ENCODE results near the gene RGPD5. TPM values are rescaled to one million over a fixed set of nuclear protein-coding genes. Genes with fewer than 3 reads are reported as not detected.
"Not testable (repeated sequence)": the region's sequence is repeated elsewhere in the genome, so short reads cannot be mapped to it uniquely, and the experiment has no call there.

The RGPD5 gene
- total RNA-seq: 10 to 100 TPM; 23.1 to 50.1 (median 32.7) TPM

DNA sequence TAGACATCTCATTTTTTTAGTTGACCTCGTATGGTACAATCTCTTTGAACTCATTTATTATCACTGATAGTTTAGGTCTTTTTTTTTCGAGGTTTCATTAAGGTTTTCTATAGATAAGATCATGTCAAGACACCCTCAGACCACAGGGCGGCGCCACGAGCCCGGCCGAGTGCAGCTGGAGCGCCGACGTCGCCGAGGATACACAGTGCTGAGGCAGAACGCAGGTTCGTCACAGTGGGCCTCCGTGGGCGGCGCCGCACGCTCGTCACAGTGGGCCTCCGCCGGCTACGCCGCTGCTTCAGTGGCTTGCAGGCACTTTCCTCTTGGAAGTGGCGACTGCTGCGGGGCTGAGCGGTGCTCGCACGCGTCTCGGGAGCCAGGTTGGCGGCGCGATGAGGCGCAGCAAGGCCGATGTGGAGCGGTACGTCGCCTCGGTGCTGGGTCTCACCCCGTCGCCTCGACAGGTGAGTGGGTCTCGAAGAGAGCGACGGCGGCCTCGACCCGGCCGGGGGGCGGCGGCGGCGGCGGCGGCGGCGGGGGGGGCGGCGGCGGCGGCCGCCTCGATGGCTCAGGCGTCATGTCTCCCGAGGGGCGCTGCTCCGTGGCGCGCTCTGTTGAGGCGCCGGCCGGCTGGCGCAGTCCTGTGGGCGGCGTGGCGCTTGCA lies at the start of gene RGPD5:
Gene RGPD5, plus strand, starts transcription at position 232 of the 664 bp plus-strand sequence. Its CDS starts 161 bp downstream, at position 393.
- not testable (repeated sequence) for DNase-seq, H3K36me3 ChIP-seq, H3K27me3 ChIP-seq, H3K4me1 ChIP-seq, H3K27ac ChIP-seq, H3K9me3 ChIP-seq, H3K4me3 ChIP-seq

DNA sequence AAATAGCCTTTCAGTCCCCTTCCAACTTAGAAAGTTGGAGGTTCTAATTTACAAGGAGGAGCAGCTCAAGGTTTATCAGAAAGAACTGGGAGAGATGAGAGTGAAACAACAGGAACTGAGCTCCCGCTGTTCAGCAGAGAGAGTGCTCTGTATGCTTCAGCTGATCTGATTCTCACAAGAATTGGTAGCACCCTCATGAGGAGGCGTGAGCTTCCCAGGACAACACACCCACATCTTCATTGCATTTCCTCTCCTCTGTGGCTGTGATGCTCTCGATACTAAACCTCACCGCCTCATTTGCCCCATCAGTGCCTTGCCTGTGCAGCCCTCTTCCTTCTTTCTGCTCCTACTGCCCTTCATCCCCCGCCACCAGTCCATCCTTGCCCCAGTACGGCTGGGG lies 42.5 kb upstream of the RGPD5 start:
- H3K36me3 ChIP-seq, H3K27me3 ChIP-seq, H3K4me3 ChIP-seq, DNase-seq, H3K4me1 ChIP-seq, H3K27ac ChIP-seq, H3K9me3 ChIP-seq: not testable (repeated sequence)

DNA sequence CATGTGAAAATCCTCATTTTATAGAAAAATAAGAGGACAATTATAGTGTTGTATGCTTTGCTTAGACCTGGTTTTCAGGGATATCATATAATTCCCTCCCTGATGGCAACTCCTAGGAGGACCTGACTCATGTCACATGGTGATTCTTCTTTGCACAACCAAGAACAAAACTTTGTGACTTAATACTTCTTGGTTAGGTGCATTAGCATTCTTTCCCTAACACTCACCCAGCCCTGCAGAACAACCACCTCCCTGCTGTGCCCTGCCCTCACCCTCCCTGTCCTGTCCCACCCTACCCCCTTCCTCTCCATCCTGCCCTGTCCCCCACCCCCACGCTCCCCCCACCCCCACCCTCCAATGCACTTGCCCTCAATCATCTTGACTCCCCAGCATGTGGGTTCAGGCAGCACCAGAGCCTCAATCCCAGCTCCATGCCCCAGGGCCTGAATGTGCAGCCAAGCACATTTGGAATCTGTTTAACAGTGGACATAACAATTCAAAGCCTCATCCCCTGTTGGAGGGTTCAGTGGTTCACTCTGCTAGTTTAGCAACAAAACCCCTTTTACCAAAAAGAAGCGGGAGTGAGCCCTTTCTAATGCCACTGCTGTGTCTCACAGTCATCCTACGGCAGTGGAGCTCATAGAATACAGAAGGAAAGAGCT lies 36.8 kb upstream of the RGPD5 start:
- not testable (repeated sequence) for H3K4me3 ChIP-seq, DNase-seq, H3K4me1 ChIP-seq, H3K9me3 ChIP-seq, H3K27me3 ChIP-seq, H3K36me3 ChIP-seq, H3K27ac ChIP-seq

DNA sequence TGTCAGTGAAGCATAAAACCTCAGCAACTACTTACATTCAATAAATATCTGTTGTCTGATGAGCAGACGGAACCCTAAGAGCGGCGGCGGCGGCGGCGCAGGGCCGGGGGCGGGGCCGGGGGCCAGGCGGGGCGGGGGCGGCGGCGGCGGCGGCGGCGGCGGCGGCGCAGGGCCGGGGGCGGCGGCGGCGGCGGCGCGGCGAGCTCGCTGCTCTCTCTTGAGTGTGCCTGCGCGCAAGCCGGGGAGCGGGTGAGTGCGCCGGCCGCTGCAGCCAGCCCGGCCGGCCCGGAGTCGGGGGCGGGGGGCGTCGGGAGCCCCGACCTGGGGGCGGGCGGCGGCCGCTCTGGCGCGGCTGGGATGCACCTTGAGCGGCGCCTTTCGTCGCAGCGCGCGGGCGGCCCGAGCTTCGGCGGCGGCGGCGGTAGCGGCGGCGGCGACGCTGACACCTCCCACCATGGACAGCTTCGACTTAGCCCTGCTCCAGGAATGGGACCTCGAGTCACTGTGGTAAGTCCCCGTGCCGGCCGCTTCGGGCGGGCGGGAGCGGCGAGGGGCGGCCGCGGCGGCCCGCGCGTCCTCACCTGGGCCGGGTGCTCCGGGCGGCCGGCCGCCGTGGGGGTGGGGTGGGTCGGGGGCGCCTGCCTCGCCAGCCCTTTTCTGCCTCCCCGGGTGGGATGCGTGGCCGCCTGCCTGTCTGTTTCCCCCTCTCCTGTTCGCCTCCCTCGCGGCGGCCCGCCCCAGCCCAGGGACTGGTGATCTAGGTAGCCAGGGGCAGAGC lies 33.7 kb upstream of the RGPD5 start:
- H3K4me1 ChIP-seq, H3K27me3 ChIP-seq, H3K27ac ChIP-seq, H3K4me3 ChIP-seq, H3K9me3 ChIP-seq, H3K36me3 ChIP-seq, DNase-seq: not testable (repeated sequence)

DNA sequence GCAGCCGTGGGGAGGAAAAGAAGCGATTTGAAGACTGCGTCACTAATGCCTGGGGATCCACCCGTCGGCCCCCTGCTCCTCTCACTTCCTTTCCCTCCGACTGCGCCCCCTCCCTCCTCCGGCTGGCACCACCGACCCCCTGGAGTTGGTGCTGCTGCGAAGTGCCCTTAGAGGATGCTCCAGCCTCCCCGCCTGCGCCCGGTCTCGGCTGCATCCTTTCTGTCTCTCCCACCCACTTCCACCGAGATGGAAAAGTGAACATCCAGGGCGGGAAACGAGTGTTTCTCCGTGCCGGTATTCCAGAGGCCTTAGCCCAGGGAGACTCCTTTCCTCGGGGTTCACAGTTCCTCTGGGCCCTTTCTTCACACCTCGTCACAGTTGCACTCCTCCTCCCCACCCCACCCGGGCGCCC lies 33.1 kb upstream of the RGPD5 start:
- H3K4me3 ChIP-seq, H3K36me3 ChIP-seq, H3K27me3 ChIP-seq, H3K9me3 ChIP-seq, H3K27ac ChIP-seq, DNase-seq, H3K4me1 ChIP-seq: not testable (repeated sequence)

DNA sequence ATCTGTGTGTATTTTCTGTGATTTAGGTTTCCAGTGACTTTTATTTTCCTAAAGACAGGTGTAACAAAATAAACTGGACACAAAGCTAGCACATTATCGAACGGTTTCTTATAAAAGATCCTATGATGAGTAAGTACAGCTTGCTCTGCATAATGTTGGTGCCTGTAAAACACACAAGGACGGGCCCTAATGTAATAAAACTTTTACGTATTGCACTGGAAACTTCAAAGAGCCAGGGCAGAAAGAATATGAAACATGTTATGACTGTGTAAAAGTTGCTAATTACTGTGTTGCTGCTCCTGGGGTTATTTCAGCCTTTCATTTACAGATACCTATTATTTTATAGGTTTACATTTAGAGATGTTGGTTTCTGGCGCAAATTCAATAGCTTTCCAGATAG lies 32.1 kb upstream of the RGPD5 start:
- not testable (repeated sequence) for H3K27ac ChIP-seq, DNase-seq, H3K36me3 ChIP-seq, H3K9me3 ChIP-seq, H3K27me3 ChIP-seq, H3K4me3 ChIP-seq, H3K4me1 ChIP-seq

DNA sequence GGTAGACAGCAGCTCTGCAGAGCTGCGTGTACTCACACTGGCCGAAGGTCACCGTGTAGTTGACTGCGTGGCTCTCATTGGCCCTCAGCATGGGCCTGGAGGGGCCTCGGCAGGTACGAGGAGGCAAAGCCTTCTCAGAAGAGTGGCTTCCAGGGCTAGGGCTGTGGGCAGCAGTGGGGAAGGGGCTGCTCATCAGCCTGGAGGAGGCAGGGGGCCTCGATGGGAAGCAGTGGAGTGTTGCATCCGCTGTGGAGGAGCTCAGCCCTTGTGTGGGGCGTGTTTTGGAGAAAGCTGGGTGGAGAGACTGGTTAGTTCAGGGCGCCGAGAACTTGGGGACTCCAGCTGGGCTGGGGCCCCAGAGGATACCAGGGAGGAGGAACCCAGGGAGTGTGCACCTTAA lies 28.0 kb upstream of the RGPD5 start:
- not testable (repeated sequence) for DNase-seq, H3K27me3 ChIP-seq, H3K9me3 ChIP-seq, H3K4me1 ChIP-seq, H3K4me3 ChIP-seq, H3K27ac ChIP-seq, H3K36me3 ChIP-seq

DNA sequence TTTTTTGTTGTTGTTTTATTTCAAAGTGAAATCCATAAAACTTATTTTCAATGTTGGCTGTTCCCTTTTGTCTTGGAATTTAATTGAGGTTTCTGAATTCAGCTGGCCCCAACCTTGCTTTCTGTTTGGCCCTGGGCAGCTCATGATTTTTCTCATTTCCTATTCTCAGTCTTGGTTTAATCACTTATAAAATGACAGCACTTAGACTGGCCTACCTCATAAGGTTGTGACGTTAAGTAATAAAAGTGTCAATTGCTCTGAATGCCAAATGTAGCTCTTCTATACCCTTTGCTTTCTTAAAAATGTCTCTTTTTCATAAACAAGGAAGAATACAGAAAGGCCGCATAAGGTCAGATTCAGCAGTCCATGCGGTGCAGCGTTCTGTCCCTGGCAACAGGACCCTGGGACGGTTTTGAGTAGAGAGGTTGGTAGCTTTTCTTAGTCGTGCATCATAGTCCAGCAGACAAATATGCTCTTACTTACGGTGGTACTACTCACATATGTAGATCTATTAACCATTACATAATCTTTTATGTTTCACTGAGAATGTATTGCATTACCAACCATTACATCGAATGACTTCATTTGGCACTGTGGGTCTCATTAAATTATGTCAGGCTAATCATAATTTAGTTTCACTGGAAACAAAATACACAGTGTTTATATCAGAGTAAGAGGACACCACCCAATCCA lies 27.1 kb upstream of the RGPD5 start:
- not testable (repeated sequence) for H3K36me3 ChIP-seq, H3K4me3 ChIP-seq, H3K27ac ChIP-seq, H3K9me3 ChIP-seq, H3K27me3 ChIP-seq, H3K4me1 ChIP-seq, DNase-seq

DNA sequence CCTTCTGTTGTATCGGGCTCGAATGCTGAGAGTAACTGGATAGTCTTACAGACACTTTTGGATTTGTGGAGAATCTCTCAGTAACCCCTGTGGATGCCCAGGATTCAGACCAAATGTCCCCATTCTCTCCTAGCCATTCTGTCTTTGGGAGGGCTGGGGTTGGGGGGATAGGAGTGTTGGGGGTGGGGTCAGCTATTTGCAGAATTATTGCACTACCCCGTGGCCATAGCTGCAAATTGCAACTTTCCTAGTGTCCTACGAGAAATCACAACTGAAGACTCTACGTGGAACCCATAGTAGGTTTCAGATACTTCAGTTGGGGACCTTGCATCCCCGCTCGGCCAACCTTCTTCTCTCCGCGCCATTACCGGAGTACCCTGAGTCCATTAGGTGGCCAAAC lies 25.2 kb upstream of the RGPD5 start:
- not testable (repeated sequence) for H3K27ac ChIP-seq, H3K4me1 ChIP-seq, H3K27me3 ChIP-seq, DNase-seq, H3K9me3 ChIP-seq, H3K36me3 ChIP-seq, H3K4me3 ChIP-seq

DNA sequence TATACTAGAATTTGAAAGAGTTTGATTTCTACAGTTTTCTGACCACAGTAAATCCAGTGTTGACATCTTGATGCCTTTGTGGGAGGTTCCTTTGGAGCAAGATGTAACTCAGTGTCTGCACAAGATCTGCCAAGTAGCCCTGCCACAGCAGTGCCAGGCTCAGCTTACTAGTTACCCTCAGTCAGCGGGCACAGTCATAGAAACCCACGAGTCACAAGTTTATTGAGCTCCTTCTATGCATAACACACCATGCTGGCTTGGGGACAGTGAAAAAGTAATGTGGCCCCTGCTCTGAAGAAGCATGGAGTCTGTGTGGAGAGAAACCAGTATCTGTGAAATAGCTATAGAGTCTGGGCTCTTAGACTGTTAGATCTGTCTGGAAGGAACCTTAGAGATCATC lies 15.0 kb upstream of the RGPD5 start:
- not testable (repeated sequence) for H3K4me1 ChIP-seq, H3K27me3 ChIP-seq, H3K4me3 ChIP-seq, DNase-seq, H3K36me3 ChIP-seq, H3K27ac ChIP-seq, H3K9me3 ChIP-seq

DNA sequence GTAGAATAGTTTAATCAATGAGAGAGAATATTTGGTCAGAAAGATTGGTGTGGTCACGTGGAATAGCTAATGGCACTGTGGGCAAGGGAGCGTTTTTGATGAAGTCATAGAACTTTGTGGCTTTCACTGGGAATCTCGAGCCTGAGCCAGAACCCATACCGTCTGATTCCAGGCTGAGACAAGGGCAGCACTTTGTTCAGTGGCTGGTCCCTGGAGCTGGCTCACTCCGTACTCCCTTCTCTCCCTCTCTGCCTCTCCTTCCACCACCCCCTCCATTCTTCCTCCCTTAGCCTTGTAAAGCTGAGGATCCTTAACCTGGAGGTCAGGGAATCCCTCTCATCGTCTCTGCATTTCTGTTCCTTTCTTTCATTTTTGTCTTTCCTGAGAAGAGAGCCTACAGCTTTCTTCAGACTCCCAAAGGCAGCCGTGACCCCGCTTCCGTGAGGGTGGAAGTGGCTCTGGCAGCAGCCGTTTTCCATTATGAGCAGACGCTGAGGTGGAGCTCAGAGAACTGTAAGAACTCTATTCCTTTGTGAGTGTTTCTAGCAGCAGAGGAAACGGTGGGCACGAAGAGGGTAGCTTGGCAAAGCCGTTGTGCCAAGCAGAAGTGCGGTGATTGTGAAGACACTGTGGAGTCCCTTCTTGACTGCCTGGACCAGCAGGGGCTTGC lies 12.8 kb upstream of the RGPD5 start:
- not testable (repeated sequence) for H3K9me3 ChIP-seq, H3K4me3 ChIP-seq, H3K36me3 ChIP-seq, H3K27ac ChIP-seq, H3K27me3 ChIP-seq, H3K4me1 ChIP-seq, DNase-seq

DNA sequence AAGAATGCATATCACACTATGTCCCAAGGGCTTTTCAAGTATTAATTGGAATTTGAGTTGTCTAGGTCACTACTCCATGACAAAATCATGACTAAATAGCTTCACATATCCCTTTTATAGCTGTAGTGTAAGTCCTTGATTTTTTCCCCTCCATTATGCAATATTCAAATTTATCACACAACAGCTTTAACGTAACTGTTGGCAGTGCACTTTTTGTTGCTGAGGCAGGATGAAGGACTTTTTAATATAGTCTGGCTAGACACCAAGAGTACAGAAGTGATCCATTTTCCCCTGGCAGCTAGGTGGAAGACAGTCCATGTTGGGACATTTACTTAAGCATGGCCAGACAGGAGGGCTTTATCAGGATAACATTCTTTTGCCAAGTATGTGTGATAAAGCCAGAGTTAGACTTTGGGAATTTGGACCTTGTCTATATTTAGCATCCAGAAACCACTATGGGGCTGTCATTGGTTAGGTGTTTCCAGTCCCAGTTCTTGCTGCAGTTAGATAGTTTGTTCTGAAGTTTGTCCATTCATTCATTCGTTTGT lies 11.6 kb upstream of the RGPD5 start:
- not testable (repeated sequence) for DNase-seq, H3K27ac ChIP-seq, H3K27me3 ChIP-seq, H3K4me3 ChIP-seq, H3K9me3 ChIP-seq, H3K4me1 ChIP-seq, H3K36me3 ChIP-seq

DNA sequence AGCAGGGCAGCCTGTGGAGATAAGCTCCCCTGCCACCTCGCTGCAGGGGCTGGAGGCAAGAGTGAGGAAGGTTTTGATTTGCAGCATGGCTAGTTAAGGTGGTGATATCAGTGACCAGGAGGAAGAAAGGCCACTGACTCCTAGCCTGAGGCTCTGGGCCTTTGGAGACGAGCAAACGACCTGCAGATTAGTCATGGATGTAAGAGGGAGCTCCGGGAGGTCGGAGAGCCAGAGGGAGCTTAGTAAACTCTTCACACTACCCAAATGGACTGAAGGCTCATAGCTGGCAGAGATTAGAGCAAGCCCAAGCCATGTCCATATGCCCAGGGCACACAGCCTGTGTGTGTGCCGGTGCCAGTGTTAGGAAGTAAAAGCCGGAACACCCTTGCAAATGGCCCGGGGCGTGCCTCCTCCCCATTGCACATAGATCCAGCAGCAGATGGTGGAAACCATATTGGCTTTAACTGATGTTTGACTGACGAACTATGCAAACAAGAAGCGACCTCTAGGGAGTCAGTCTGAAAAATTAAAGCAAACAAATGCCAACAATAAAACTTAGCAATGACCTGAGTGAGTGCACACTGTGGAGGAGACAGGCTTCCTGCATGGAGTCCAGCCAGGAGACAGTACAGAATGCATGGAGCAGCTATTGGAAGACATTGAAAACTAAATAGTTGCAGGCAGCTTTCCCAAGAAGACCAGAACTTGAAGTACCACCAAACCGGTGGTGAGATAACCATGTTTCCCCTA lies 2.4 kb upstream of the RGPD5 start:
- H3K27ac ChIP-seq, H3K4me3 ChIP-seq, DNase-seq, H3K4me1 ChIP-seq, H3K36me3 ChIP-seq, H3K27me3 ChIP-seq, H3K9me3 ChIP-seq: not testable (repeated sequence)

DNA sequence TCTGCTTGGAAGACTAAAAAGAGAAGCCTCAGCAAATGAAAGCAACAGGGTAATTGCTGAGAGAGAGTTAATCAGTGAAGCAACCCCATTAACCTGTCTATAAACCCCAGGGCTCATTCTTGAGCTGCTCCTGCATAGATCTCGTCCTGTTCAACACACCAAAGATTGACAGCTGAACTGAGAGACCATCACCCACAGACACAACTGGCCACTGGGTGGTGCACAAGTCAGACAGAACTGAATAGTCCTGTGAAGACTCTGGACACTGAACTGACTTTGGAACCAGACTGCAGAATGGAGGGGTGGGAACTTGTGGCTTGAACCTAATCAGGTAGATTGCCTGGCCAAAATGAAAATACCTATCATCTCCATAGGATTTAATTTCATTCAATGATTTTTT lies 1.4 kb upstream of the RGPD5 start:
- H3K4me3 ChIP-seq, H3K36me3 ChIP-seq, H3K27ac ChIP-seq, DNase-seq, H3K4me1 ChIP-seq, H3K27me3 ChIP-seq, H3K9me3 ChIP-seq: not testable (repeated sequence)

Measured in Peyer's patch (tissue), 4 donors.